Measurements from ENCODE around the gene SLC4A1AP. TPM values are rescaled to one million over a fixed set of nuclear protein-coding genes. Genes with fewer than 3 reads are reported as not detected.
A peak's percentile ranks its signal among the peaks of the same experiment; 100 is the strongest.

Gene SLC4A1AP
- total RNA-seq, 1 donor, result 27.9 TPM

- no peak for TF ChIP-seq CTCF (IDR thresholded peaks at IDR 0.05; ENCODE audit: extremely low read depth, low read depth, low read length)
- Histone ChIP-seq H3K27ac (ENCODE audit: low read depth, low read length) (no peak overlapping the region), H2AFZ (ENCODE audit: low read length) (peak overlapping the region; percentile 49), H3K4me3 (ENCODE audit: insufficient read depth, low read length) (no peak overlapping the region), H3K36me3 (ENCODE audit: insufficient read depth, low read length) (no peaks in the 10 kb centered on the region), H4K20me1 (ENCODE audit: insufficient read depth, low read length) (no peaks in the 10 kb centered on the region), H3K4me1 (ENCODE audit: insufficient read depth, low read length) (peaks cover 9% of the 10 kb centered on the region), H3K27me3 (ENCODE audit: insufficient read depth, low read length) (no peaks in the 10 kb centered on the region), H3K4me2 (ENCODE audit: insufficient read depth, low read length) (no peak overlapping the region), H3K79me2 (ENCODE audit: insufficient read depth, low read length) (no peaks in the 10 kb centered on the region), H3K9me3 (ENCODE audit: low read depth, low read length) (no peaks in the 10 kb centered on the region)
- DNase-seq (ENCODE audit: insufficient read length, low spot score, missing footprints), result no peak
Observed at GRCh38 chr2:27729198-27729597, 65.5 kb downstream of the SLC4A1AP start.

GRCh38 chr2:27729614-27730013, 65.9 kb downstream of the SLC4A1AP start:
- H3K27me3 ChIP-seq (ENCODE audit: insufficient read depth, low read length), result no peaks in the 10 kb centered on the region
- H3K27ac ChIP-seq (ENCODE audit: low read depth, low read length), result no peak overlapping the region
- no peaks in the 10 kb centered on the region for H4K20me1 ChIP-seq (ENCODE audit: insufficient read depth, low read length)
- no peak for DNase-seq (ENCODE audit: insufficient read length, low spot score, missing footprints)
- H3K9me3 ChIP-seq (ENCODE audit: low read depth, low read length), result no peaks in the 10 kb centered on the region
- TF ChIP-seq CTCF (IDR thresholded peaks at IDR 0.05; ENCODE audit: extremely low read depth, low read depth, low read length), result no peak
- H3K36me3 ChIP-seq (ENCODE audit: insufficient read depth, low read length), result no peaks in the 10 kb centered on the region
- no peaks in the 10 kb centered on the region for H3K79me2 ChIP-seq (ENCODE audit: insufficient read depth, low read length)
- no peak overlapping the region for H3K4me2 ChIP-seq (ENCODE audit: insufficient read depth, low read length)
- H3K4me1 ChIP-seq (ENCODE audit: insufficient read depth, low read length), result peaks cover 8% of the 10 kb centered on the region
- no peak overlapping the region for H3K4me3 ChIP-seq (ENCODE audit: insufficient read depth, low read length)
- H2AFZ ChIP-seq (ENCODE audit: low read length), result no peak overlapping the region

GRCh38 chr2:27730261-27730662, 66.6 kb downstream of the SLC4A1AP start:
- Histone ChIP-seq H3K4me2 (ENCODE audit: insufficient read depth, low read length) (no peak overlapping the region), H4K20me1 (ENCODE audit: insufficient read depth, low read length) (no peaks in the 10 kb centered on the region), H3K4me3 (ENCODE audit: insufficient read depth, low read length) (no peak overlapping the region), H3K36me3 (ENCODE audit: insufficient read depth, low read length) (no peaks in the 10 kb centered on the region), H2AFZ (ENCODE audit: low read length) (peak overlapping the region; percentile 9), H3K27me3 (ENCODE audit: insufficient read depth, low read length) (no peaks in the 10 kb centered on the region), H3K79me2 (ENCODE audit: insufficient read depth, low read length) (no peaks in the 10 kb centered on the region), H3K9me3 (ENCODE audit: low read depth, low read length) (no peaks in the 10 kb centered on the region), H3K27ac (ENCODE audit: low read depth, low read length) (no peak overlapping the region), H3K4me1 (ENCODE audit: insufficient read depth, low read length) (peaks cover 9% of the 10 kb centered on the region)
- no peak for TF ChIP-seq CTCF (IDR thresholded peaks at IDR 0.05; ENCODE audit: extremely low read depth, low read depth, low read length)
- no peak for DNase-seq (ENCODE audit: insufficient read length, low spot score, missing footprints)

GRCh38 chr2:27730980-27731691, 67.4 kb downstream of the SLC4A1AP start:
- no peak for TF ChIP-seq CTCF (IDR thresholded peaks at IDR 0.05; ENCODE audit: extremely low read depth, low read depth, low read length)
- Histone ChIP-seq H3K4me1 (ENCODE audit: insufficient read depth, low read length) (peaks cover 13% of the 10 kb centered on the region), H3K27me3 (ENCODE audit: insufficient read depth, low read length) (no peaks in the 10 kb centered on the region), H4K20me1 (ENCODE audit: insufficient read depth, low read length) (no peaks in the 10 kb centered on the region), H3K36me3 (ENCODE audit: insufficient read depth, low read length) (no peaks in the 10 kb centered on the region), H3K79me2 (ENCODE audit: insufficient read depth, low read length) (no peaks in the 10 kb centered on the region), H3K27ac (ENCODE audit: low read depth, low read length) (no peak overlapping the region), H3K9me3 (ENCODE audit: low read depth, low read length) (no peaks in the 10 kb centered on the region), H3K4me2 (ENCODE audit: insufficient read depth, low read length) (no peak overlapping the region), H2AFZ (ENCODE audit: low read length) (no peak overlapping the region), H3K4me3 (ENCODE audit: insufficient read depth, low read length) (no peak overlapping the region)
- DNase-seq (ENCODE audit: insufficient read length, low spot score, missing footprints), result no peak
